HG03575 (cell line): ENCODE data around the gene SAXO1.
A peak's percentile ranks its signal among the peaks of the same experiment; 100 is the strongest.
"Not testable (repeated sequence)": the region's sequence is repeated elsewhere in the genome, so short reads cannot be mapped to it uniquely, and the experiment has no call there.

Experiments used
- ATAC-seq: cut with Tn5 transposase; IDR thresholded peaks from one replicate; pipeline ENCODE4 v1.9.1; 2021; ENCODE audit not compliant: unreplicated experiment, insufficient number of reproducible peaks, low FRiP score; ENCODE audit errors: extremely low read depth

The SAXO1 gene, protein sequence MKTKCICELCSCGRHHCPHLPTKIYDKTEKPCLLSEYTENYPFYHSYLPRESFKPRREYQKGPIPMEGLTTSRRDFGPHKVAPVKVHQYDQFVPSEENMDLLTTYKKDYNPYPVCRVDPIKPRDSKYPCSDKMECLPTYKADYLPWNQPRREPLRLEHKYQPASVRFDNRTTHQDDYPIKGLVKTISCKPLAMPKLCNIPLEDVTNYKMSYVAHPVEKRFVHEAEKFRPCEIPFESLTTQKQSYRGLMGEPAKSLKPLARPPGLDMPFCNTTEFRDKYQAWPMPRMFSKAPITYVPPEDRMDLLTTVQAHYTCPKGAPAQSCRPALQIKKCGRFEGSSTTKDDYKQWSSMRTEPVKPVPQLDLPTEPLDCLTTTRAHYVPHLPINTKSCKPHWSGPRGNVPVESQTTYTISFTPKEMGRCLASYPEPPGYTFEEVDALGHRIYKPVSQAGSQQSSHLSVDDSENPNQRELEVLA

DNA sequence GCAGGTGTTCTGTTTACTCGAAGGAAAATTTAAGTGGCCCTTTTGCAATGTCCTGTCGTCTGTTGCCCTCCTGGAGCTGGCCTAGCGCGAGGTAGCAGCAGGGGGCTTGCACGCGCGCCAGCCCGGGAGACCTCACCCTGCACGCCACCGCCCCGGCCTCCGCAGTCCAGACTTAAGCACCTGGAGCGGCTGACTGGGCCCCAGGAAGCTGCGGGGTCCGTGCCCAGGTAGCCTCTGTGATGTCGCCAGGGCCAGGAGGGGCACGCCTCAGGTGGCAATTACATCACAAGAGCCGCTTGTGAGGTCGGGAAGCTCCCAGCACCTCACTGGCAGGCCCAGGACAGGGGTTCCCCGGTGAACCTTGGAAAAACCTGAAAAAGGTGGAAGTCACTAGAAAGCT is at the start of gene SAXO1:
Gene SAXO1, minus strand, starts transcription at position 195 of the 400 bp plus-strand sequence. CDS start 301 bp downstream, outside the sequence.
- ATAC-seq, result no peak

DNA sequence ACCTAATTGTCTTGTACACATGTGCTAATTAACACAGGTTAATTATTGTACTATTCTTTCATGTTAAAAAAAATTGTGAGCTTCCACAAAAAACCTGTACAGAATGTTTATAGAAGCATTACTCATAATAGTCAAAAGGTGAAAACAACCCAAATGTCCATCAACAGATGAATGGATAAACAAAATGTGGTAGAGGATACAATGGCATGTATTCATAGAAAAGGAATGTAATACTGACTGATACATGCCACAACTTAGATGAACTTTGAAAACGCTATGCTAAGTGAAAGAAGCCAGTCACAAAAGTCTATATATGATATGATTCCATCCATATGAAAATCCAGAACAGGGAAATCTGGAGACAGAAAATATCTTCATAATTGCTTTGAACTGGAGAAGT is 41.8 kb upstream of the SAXO1 start:
- no peak for ATAC-seq

DNA sequence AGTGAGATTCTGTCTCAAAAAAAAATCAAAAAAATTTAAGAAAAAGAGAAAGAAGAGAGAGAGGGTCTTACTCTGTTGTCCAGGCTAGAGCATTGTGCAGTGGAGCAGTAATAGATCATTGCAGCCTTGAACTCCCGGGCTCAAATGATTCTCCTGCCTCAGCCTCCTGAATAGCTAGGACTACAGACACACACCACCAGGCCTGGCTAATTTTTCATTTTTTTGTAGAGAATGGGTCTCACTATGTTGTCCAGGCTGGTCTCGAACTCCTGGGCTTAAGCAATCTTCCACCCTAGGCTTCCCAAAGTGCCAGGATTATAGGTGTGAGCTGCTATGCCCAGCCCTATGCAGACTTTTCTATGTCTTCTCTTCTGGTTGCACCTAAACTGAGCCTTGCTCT is 41.2 kb upstream of the SAXO1 start:
- no peak for ATAC-seq

DNA sequence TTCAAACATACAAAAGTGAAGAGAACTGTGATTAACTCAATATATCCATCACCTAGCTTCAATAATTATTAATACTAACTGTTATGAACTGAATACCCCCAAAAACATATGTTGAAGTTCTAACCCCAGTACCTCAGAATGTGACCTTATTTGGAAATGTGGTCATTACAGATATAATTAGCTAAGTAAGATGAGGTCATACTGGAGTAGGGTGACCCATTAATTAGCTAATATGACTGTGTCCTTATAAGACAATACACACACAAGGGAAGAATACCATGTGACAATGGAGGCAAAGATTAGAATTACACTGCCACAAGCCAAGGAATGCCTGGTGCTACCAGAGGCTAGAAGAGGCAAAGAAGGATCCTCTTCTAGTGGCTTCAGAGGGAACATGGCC is 24.0 kb upstream of the SAXO1 start:
- ATAC-seq, result no peak

DNA sequence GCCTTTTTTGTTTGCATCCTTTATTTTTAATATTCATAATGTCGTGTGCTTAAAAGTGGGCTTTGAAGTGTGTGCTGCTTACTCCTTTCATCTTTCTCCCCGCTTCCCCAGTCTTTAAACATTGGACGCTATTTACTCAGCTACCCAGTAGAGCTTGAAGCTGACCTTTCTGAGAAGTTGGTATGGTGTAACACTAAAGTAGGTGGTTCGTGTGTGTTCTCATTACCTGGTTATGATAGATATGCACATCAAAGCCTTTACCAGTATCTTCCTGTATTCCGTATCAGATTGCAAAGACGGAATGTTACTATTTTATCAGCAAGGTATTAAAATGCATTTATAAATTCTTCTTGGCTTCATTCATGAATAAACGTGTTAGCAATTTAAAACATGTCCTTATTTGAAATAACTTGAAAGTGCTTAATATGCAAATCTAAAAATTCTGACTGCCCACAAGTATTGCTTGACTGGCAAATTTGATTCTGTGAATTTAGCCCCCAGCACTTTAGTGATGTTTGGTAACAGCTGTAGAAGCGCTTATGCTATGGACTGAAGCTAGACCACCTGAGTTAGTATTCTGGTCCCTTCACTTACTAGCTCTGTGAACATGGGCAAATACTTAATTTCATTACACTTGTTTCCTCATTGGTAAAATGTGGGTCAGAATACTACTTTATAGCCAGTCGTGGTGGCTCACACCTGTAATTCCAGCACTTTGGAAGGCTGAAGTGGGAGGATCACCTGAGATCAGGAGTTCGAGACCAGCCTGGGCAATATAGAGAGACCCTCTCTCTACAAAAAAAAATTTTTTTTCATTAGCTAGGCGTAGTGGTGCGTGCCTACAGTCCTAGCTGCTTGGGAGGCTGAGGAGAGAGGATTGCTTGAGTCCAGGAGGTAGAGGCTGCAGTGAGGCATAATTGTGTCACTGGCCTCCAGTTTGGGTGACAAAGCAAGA is 17.9 kb upstream of the SAXO1 start:
- ATAC-seq, result no peak

DNA sequence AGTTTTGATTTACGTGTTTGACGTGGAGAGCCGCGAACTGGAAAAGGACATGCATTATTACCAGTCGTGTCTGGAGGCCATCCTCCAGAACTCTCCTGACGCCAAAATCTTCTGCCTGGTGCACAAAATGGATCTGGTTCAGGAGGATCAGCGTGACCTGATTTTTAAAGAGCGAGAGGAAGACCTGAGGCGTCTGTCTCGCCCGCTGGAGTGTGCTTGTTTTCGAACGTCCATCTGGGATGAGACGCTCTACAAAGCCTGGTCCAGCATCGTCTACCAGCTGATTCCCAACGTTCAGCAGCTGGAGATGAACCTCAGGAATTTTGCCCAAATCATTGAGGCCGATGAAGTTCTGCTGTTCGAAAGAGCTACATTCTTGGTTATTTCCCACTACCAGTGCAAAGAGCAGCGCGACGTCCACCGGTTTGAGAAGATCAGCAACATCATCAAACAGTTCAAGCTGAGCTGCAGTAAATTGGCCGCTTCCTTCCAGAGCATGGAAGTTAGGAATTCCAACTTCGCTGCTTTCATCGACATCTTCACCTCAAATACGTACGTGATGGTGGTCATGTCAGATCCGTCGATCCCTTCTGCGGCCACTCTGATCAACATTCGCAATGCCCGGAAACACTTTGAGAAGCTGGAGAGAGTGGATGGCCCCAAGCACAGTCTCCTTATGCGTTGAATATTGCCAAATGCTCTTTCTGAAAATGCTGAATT is 17.1 kb upstream of the SAXO1 start:
- no peak for ATAC-seq

DNA sequence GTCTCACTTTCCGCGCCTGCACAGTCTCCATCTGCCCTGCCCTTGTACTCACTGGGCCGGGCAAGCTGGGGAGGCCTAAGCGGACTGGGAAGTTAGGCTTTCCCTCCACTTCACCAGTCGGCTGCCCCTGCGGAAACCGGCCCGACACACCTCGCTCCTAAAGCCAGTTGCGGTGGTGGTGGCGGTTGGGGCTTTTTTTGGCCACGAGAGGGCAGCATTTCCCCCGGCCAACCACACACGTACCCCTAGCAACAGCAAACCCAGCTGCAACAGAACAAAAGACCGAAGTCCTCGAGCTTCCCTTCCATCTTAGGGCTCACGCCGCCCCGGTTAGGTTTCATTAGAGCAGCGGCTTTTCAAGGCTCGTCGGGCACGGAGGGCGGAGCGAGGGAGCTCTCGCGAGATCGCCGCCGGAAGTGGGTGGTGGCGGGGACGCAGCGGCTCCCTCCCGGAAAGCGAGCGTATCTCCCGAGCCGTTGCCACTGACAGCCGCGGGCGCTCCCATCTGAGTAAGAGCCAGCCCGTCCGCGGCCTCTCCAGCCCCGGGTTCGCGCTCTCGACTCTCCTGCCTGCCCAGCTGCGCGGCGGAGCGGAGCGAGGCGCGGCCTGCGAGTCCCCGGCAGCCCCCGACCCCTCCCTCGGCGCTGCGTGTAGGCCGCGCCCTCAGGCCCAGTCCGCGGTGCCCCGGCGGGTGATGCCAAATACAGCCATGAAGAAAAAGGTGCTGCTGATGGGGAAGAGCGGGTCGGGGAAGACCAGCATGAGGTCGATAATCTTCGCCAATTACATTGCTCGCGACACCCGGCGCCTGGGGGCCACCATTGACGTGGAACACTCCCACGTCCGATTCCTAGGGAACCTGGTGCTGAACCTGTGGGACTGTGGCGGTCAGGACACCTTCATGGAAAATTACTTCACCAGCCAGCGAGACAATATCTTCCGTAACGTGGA is 16.2 kb upstream of the SAXO1 start, which contains the start of gene RRAGA:
Gene RRAGA, plus strand, starts transcription at position 462 of the 951 bp plus-strand sequence. Its CDS starts 233 bp downstream, at position 695.
- ATAC-seq, result peak; percentile 86

DNA sequence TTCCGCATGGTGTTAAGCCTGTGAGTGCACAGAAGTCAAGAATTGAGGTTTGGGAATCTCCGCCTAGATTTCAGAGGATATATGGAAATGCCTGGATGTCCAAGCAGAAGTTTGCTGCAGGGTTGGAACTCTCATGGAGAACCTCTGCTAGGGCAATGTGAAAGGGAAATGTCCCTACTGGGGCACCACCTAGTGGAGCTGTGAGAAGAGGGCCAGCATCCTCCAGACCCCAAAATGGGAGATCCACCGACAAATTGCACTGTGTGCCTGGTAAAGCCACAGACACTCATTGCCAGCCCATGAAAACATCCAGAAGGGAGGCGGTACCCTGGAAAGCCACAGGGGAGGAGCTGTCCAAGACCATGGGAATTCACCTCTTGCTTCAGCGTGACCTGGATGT is 3.6 kb upstream of the SAXO1 start:
- no peak for ATAC-seq

DNA sequence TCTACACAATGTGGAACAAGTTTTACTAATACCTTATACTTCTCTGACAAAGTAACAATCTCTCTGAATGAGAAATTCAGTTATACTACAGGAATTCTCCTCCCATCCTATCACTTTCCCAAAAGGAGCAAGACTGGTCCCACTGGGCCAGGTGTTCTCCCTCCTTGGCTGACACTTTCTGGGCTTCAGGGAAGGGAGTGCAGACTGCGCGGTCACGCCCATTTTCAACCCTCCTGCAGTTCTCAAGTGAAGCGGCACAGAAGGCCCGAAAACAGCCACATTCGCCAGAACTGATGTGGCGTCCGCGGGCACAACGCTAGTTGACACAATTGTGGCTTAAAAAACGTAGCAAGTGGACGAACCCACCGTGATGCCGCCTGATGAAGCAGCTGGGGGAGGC is 603 bp downstream of the SAXO1 start:
- no peak for ATAC-seq

DNA sequence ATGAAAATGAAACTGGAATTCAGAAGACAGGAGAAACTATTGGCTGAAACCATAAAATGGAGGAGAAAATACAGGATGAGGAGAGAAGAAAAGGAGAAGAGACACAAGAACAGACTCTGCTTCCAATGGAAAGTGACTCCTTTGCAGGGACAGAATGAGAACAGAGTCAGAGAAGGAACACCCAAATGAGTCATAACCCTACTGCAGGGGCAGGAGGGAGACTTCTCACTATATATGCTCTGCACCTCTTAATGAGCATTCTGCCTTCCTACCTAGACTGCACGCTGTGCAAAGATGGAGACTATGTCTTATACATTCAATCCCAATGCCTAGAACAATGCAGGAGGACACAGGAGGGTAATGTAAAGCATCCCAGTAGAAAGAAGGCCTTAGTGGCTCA is 2.1 kb downstream of the SAXO1 start:
- peak; percentile 55 for ATAC-seq

DNA sequence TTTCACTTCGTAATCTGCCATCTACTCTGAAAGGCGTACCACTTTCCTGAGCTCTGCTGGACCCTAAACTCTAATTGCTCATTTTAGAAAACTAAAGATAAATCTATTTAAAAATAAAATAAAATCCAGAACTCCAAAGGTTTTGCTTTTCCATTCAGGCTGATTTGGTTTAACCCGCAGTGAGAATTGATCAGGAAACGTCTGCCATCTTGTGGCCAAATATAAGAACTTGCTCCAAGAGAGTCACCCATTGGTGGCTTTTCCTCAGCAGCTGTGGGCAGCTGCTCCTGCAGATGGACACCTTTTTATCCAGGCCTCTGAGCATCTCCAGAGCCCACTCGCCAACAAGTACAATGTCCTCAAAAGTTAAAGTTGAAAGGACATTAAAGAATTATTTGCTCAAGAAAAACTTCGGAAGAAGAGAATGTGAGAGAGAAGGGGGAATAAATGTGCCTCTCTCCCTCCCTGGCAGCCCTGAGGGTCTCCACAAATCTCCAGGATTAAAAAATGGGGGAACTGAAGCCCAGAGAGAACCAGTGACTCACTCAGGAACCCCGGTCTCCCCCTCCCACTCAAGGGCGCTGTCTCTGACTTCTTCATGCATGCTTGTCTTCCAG is 4.1 kb downstream of the SAXO1 start:
- no peak for ATAC-seq

DNA sequence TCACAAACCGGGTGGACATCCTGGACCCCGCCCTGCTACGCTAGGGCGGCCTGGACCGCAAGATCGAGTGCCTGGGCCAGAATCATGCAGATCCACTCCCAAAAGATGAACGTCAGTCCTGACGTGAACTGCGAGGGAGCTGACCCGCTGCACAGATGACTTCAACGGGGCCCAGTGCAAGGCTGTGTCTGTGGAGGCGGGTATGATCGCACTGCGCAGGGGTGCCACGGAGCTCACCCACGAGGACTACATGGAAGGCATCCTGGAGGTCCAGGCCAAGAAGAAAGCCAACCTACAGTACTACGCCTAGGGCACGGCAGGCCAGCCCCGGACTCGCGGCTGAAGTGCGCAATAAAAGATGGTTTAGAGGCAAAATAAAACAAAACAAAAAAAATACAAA is 5.2 kb downstream of the SAXO1 start:
- no peak for ATAC-seq

DNA sequence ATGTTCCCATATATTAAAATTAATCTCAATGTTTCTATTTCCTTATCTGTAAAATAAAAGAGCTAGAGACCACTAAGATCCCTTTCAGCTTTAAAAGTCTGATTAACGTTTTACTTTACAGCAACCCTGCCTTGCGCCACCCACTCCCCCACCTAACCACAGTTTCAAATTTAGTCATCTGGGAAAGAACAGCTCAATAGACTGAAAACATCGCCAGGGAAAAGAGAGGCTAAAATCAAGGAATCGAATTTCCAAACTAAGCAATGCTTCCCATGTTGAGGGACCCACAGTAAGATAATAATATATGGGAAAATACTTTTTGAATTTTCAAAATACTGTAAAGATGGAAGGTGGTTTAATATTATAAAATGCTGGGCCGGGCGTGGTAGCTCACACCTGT is 6.6 kb downstream of the SAXO1 start:
- no peak for ATAC-seq

DNA sequence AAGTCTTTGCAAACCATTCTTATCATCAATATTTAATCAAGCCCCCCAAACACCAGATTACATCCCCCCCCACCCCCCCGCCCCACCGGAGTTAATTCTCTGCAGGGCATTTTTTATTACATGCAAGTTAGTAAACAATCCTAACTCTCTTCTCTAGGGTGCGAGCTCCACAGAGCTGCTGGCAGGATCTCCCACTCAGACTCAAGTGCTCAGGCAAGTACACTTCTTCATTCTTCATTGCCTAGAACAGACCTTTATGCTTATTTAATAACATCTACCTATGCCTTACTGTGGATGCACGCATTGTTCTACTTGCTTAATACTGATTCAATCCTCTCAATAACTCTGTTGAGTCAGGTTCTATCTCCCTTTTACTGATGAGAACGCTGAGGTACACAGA is 9.9 kb downstream of the SAXO1 start:
- no peak for ATAC-seq

DNA sequence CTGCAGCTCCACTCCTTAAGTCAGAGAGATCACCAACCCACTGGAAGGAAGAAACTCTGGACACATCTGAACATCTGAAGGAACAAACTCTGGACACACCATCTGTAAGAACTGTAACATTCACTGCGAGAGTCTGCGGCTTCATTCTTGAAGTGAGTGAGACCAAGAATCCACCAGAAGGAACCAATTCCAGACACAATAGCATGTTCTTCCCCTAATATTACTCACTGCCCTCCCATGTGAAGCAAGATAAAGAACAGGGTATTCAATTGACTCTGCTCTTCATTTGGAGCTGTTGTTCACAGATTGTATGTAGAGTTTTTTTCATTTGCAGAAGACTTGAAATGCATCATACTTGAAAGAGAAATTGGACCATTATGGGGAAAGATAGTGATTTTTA is 10.8 kb downstream of the SAXO1 start:
- no peak for ATAC-seq

DNA sequence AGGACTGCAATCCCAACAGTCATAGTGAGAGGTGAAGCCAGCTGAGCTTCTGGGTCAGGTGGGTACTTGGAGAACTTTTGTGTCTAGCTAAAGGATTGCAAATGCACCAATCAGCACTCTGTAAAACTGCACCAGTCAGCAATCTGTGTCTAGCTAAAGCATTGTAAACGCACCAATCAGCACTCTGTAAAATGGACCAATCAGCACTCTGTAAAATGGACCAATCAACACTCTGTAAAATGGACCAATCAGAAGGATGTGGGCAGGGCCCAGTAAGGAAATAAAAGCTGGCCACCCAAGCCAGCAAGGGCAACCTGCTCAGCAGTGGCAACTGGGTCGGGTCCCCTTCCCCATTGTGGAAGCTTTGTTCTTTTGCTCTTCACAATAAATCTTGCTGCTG is 11.4 kb downstream of the SAXO1 start:
- ATAC-seq, result not testable (repeated sequence)

DNA sequence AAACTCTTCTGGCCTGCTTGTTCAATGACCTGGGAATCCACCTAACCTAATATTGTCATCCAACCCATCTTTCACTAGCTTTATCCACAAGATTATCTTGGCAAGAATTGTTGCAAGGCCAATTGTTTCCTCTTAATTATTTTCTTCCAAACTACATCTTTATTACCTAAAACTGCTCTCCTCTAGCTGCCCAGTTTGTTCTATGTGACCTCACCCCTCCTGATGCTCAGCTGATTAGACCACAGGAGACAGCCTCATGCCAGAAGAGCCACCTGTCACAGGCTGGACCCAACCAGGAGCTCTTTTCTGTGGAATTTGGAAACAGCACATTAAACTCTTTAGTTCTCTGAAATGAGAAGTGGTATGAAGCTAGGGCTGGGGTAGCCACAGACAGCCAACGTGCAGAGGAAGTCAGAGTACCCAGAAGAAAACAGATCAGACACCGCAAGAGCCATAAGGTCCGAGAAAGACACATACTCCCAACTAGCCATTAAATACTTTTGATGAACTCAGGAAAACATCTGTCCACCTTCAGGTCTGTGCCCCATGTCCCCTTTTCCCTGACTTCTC is 12.0 kb downstream of the SAXO1 start:
- no peak for ATAC-seq
